Activated CD4-positive, alpha-beta T cell treated with anti-CD3 and anti-CD28 coated beads, Interleukin-2, amount 10 ng/mL, durations not matched to agents 7 days and 5 days (primary cell): ENCODE data around the gene RASA3. TPM values are rescaled to one million over a fixed set of nuclear protein-coding genes. Genes with fewer than 3 reads are reported as not detected.
"Not testable (repeated sequence)": the region's sequence is repeated elsewhere in the genome, so short reads cannot be mapped to it uniquely, and the experiment has no call there.

ENCODE experiments used
- CTCF ChIA-PET: fragments of 350-600 bp; sonication (Branson Sonifier 250); formaldehyde crosslinking; loops from one replicate; lab custom pipeline; 2021; ENCODE audit warnings: antibody characterized with exemption; lab: Charles Lee
- POLR2A ChIA-PET: fragments of 350-600 bp; sonication (Branson Sonifier 250); formaldehyde crosslinking; loops from one replicate; lab custom pipeline; 2021; ENCODE audit warnings: antibody characterized with exemption; lab: Charles Lee
- DNase-seq: peaks from one replicate; pipeline ENCODE4 v3.0.0-alpha.2; 2020
- H3K27ac Mint-ChIP-seq: one replicate; pipeline ENCODE4 v1.8.0; 2021; ENCODE audit warnings: mild to moderate bottlenecking, moderate library complexity, mixed read lengths
- H3K27me3 Mint-ChIP-seq: one replicate; pipeline ENCODE4 v1.8.0; 2021; ENCODE audit warnings: mixed read lengths
- H3K36me3 Mint-ChIP-seq: one replicate; pipeline ENCODE4 v1.8.0; 2021; ENCODE audit warnings: low read depth, mixed read lengths
- H3K4me1 Mint-ChIP-seq: one replicate; pipeline ENCODE4 v1.8.0; 2021; ENCODE audit warnings: mixed read lengths
- H3K4me3 Mint-ChIP-seq: one replicate; pipeline ENCODE4 v1.8.0; 2021; ENCODE audit warnings: mild to moderate bottlenecking, moderate library complexity, mixed read lengths
- H3K9me3 Mint-ChIP-seq: one replicate; pipeline ENCODE4 v1.8.0; 2021; ENCODE audit warnings: mixed read lengths
- total RNA-seq, 2 experiments: library from RNA; stranded (reverse); gene quantifications; one replicate each; pipeline ENCODE4 v1.2.3, GENCODE V29; 2021

The RASA3 gene
- total RNA-seq, 2 experiments from 2014 or later: 114 to 115 TPM

- Mint-ChIP-seq H3K4me3 (no peak overlapping the region), H3K27ac (no peak overlapping the region), H3K4me1 (peaks cover 16% of the 10 kb centered on the region), H3K27me3 (no peaks in the 10 kb centered on the region), H3K36me3 (peaks cover 27% of the 10 kb centered on the region), H3K9me3 (peaks cover 4% of the 10 kb centered on the region)
- CTCF ChIA-PET: no interaction called here
- no peak for DNase-seq
- POLR2A ChIA-PET: no interaction called here
Measured at GRCh38 chr13:114081761-114082681, 50.4 kb downstream of the RASA3 start.

DNA sequence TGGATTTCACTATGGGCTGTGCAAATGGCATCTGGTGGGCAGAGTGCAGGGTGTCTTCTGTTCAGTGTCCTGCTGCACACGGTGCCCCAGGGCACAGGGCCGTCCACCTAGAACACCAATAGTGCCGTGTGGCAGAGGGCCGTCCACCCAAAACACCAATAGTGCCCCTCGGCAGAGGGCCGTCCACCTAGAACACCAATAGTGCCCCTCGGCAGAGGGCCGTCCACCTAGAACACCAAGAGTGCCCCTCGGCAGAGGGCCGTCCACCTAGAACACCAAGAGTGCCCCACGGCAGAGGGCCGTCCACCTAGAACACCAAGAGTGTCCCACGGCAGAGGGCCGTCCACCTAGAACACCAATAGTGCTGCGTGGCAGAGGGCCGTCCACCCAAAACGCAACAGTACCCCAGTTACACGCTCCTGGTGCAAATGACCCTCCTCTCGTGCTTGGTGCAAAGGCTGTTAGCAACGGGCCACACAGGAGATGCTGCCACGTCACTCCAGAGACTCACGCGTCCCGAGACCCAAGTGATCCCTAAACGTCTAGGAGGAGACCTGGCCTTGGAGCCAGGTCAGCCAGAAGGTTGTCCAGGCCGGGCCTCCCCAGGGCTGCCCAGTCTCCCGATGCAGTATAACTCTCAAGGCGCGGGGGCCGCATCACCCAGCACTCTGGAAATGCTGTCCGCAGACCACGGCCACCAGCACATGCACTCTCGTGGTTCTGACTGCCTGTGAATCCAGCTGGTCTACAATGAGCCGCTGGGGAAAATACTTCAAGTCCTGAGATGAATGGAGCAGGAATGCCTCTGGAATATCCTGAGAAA is 51.5 kb downstream of the RASA3 start:
- Mint-ChIP-seq H3K4me3 (no peak overlapping the region), H3K36me3 (peaks cover 35% of the 10 kb centered on the region), H3K4me1 (peaks cover 17% of the 10 kb centered on the region), H3K27me3 (no peaks in the 10 kb centered on the region), H3K27ac (no peak overlapping the region), H3K9me3 (peaks cover 4% of the 10 kb centered on the region)
- POLR2A ChIA-PET: no interaction called here
- no peak for DNase-seq
- CTCF ChIA-PET: no interaction called here

DNA sequence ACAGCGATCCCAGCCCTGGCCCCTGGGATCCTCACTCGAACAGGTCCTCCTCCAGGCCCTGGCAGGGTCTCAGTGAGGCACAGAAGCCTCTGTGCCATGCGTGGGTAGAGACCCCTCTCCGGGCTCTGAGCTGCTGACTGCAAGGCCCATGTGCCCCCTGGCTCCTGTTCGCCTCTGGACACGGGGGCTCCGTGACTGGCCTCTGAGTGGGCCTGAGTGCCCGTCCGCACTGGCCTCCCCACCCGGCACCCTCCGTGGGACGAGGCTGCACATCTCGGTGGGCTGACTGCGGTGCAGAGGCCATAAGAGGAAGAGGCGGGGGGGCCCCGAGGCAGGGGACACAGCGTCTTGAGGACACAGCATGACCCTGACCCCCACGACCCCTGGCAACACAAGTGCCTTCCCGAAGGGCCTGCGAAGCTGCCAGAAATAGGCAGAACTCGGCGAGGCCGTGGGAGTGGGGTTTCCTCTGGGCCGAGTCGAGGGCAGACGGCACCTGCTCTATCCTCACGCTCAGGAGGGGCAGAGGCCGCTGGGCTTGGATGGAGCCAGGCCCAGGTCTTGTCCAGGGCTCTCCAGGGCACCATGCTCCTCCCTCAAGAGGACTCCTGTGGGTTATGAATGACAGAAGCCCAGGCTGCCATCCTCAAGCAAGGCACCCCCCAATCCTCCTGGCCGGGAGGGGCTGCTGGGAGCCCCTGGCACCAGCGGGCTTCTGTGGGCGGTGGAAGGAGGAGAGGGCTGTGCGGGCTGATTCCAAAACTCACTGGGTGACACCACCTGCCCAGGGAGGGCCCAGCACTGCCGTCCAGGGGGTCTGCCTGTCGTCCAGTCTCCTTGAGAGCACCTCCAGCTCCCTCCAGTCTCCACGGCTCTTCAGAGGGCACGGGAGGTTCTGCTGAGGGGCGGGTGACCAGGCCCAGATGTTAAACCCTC is 52.6 kb downstream of the RASA3 start:
- peaks cover 40% of the 10 kb centered on the region for H3K36me3 Mint-ChIP-seq

DNA sequence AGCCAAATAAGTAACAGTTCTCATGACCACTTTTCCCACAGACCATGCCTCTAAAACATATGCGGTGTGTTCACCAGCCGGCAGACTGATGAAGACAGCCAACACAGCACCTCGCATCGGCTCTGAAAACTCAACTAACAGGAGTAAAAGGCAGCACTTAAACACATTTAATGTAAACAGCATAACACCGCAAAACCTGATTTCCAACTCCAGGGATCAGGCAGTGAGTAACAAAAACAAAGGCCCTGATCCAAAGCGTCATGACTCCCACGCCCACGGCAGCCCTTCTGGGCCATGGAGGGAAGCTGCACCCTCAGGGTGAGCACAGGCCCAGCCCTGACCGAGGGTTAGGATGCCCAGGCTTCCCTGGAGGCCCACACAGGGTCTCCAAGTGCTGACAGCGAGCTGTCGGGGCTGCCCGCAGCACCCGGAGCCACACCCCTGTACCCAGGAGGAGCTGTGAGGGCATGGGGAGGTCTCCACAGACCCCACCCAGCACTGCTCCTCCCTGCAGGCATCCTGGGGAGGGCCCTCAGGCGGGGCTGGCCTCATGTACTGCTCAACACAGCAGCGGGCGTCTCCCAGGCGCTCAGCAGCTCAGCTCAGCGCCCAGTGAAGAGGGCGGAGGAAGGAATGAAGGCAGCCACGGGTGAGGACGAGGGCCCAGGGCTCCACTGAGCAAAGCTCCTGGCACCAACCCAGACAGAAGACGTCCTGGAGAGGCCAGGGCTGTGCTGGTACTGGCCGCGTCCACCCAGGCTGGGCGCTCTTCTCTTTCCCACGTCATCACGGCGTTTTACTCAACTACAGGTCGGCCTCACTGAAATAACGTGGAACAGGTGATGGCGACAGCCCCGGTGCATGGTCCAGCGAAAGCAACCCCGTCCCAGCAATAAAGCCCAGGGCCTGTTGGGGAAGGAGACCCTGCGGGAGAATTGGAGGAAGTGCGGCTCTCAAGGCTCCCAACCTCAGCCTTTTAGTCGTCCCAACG is 53.7 kb downstream of the RASA3 start:
- H3K4me1 Mint-ChIP-seq: peaks cover 20% of the 10 kb centered on the region
- CTCF ChIA-PET: no interaction called here
- DNase-seq: no peak
- peaks cover 4% of the 10 kb centered on the region for H3K9me3 Mint-ChIP-seq
- peaks cover 50% of the 10 kb centered on the region for H3K36me3 Mint-ChIP-seq
- POLR2A ChIA-PET: no interaction called here
- H3K4me3 Mint-ChIP-seq: no peak overlapping the region
- H3K27me3 Mint-ChIP-seq: no peaks in the 10 kb centered on the region
- H3K27ac Mint-ChIP-seq: peak overlapping the region; percentile 4

More for the DNA sequence above, 52.6 kb downstream of the RASA3 start:
- H3K4me3 Mint-ChIP-seq: no peak overlapping the region
- no peaks in the 10 kb centered on the region for H3K27me3 Mint-ChIP-seq
- no peak for DNase-seq
- ChIA-PET CTCF (no interaction called here), POLR2A (no interaction called here)
- H3K9me3 Mint-ChIP-seq: peaks cover 4% of the 10 kb centered on the region
- no peak overlapping the region for H3K27ac Mint-ChIP-seq
- peaks cover 17% of the 10 kb centered on the region for H3K4me1 Mint-ChIP-seq

GRCh38 chr13:114077933-114078325 is 54.5 kb downstream of the RASA3 start:
- ChIA-PET CTCF (no interaction called here), POLR2A (no interaction called here)
- H3K36me3 Mint-ChIP-seq: peaks cover 52% of the 10 kb centered on the region
- peaks cover 17% of the 10 kb centered on the region for H3K4me1 Mint-ChIP-seq
- H3K4me3 Mint-ChIP-seq: no peak overlapping the region
- H3K9me3 Mint-ChIP-seq: peaks cover under 1% of the 10 kb centered on the region
- no peak for DNase-seq
- H3K27ac Mint-ChIP-seq: no peak overlapping the region
- no peaks in the 10 kb centered on the region for H3K27me3 Mint-ChIP-seq

DNA sequence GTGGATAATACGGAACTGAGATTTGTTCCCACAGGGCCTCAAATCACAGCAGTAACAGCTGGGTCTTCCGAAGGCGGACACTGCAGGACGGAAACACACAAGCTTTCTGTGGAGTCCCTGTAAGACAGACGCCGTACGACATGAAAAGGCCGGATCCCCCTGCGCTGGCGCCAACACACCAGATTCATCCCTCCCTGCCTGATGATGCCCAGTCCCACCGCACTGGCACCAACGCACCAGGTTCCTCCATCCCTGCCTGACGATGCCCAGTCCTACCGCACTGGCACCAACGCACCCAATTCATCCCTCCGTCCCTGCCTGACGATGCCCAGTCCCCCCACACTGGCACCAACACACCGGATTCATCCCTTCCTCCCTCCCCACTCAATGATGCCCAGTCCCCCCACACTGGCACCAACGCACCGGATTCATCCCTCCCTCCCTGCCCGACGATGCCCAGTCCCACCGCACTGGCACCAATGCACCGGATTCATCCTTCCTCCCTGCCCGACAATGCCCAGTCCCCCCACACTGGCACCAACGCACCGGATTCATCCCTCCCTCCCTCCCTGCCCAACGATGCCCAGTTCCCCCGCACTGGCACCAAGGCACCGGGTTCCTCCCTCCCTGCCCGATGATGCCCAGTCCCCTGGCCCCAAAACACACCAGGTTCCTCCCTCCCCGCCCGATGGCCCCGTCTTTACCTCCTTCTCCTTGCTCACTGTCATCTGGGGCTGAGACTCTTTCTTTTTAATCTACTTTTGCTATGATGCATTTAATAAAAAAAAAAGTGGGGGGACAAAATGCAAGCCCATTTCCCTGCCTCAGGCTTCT is 55.1 kb downstream of the RASA3 start:
- H3K27ac Mint-ChIP-seq: no peak overlapping the region
- no peaks in the 10 kb centered on the region for H3K27me3 Mint-ChIP-seq
- ChIA-PET CTCF (no interaction called here), POLR2A (interaction anchor here (0.7 kb wide), 1 partner anchor 96 kb away, joined by 5 read pairs; no protein-coding TSS in a partner anchor)
- H3K9me3 Mint-ChIP-seq: no peaks in the 10 kb centered on the region
- no peak for DNase-seq
- peaks cover 17% of the 10 kb centered on the region for H3K4me1 Mint-ChIP-seq
- H3K36me3 Mint-ChIP-seq: peaks cover 52% of the 10 kb centered on the region
- H3K4me3 Mint-ChIP-seq: no peak overlapping the region

GRCh38 chr13:114076329-114077090 is 55.9 kb downstream of the RASA3 start:
- Mint-ChIP-seq H3K4me3 (no peak overlapping the region), H3K27ac (no peak overlapping the region), H3K36me3 (peaks cover 54% of the 10 kb centered on the region), H3K9me3 (no peaks in the 10 kb centered on the region), H3K4me1 (peaks cover 17% of the 10 kb centered on the region), H3K27me3 (no peaks in the 10 kb centered on the region)
- ChIA-PET POLR2A (interaction anchor here (0.7 kb wide), 1 partner anchor 95 kb away, joined by 5 read pairs; no protein-coding TSS in a partner anchor), CTCF (no interaction called here)
- no peak for DNase-seq

GRCh38 chr13:114075811-114076210 is 56.6 kb downstream of the RASA3 start:
- POLR2A ChIA-PET, H3K27me3 Mint-ChIP-seq, CTCF ChIA-PET, H3K9me3 Mint-ChIP-seq, H3K27ac Mint-ChIP-seq, DNase-seq, H3K4me3 Mint-ChIP-seq: not testable (repeated sequence)
- peaks cover 17% of the 10 kb centered on the region for H3K4me1 Mint-ChIP-seq
- peaks cover 56% of the 10 kb centered on the region for H3K36me3 Mint-ChIP-seq

GRCh38 chr13:114074671-114075315 is 57.6 kb downstream of the RASA3 start:
- ChIA-PET CTCF (no interaction called here), POLR2A (no interaction called here)
- DNase-seq: no peak
- peaks cover 59% of the 10 kb centered on the region for H3K36me3 Mint-ChIP-seq
- H3K4me3 Mint-ChIP-seq: no peak overlapping the region
- H3K27me3 Mint-ChIP-seq: no peaks in the 10 kb centered on the region
- no peak overlapping the region for H3K27ac Mint-ChIP-seq
- H3K9me3 Mint-ChIP-seq: peaks cover 6% of the 10 kb centered on the region
- H3K4me1 Mint-ChIP-seq: peaks cover 17% of the 10 kb centered on the region
